ENCODE measurements around the gene EXOG.

Gene EXOG

DNA sequence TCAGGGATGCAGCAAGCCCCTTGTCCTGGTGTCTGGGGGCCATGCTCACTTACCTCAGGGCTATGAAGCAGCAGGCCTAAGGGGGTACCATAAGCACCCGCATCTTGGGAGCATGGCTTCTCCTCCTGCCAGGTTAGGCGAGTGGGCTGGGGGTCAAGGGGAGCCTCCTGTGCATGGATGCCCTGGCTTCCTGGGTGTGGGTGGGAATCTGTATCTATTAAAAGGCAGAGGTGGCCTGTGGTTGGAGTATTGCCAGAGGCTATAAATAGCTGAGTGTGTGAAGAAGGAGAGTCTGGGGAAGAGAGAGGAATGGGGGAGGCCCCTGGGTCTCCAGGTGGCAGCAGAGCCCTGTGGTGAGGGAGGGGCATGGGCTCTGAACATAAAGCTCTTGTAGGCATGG, 22.9 kb upstream of the EXOG start:
- no peak for DNase-seq (ENCODE audit: low spot score)

DNA sequence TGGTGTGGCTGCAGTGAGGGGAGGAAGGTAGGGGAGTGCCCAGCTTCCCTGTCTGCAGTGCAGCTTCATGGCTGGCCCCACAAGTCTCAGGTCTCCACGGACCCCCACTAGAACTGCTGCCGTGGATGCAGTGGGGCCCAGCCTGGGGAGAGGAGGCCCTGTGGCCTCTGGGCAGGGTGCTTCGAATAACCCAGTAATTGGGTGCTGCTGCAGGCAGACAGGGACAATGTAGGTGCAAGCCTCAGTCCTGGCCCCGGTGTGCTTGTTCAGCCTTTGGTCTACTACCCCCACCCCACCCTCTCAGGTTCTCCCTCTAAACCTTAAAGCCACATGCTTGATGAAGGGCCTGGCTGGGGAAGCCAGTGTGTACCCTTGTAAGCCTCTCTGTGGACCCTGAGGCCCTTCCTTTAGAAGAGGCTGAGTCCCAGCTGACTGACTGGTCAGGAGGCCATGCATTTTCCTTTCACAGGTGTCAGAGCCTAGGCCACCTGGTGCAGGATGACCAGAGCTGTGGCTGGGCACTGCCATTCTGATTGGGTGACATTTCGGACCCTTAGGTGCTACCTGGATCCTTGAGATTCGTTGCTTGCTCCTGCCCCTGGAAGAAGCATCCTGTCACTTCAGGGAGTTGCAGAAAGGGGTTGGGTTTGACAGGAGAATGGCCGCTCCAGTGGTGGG, 21.1 kb upstream of the EXOG start:
- no peak for DNase-seq (ENCODE audit: low spot score)

- no peak for DNase-seq (ENCODE audit: low spot score)
Measured at GRCh38 chr3:38475716-38476115, 20.4 kb upstream of the EXOG start.

DNA sequence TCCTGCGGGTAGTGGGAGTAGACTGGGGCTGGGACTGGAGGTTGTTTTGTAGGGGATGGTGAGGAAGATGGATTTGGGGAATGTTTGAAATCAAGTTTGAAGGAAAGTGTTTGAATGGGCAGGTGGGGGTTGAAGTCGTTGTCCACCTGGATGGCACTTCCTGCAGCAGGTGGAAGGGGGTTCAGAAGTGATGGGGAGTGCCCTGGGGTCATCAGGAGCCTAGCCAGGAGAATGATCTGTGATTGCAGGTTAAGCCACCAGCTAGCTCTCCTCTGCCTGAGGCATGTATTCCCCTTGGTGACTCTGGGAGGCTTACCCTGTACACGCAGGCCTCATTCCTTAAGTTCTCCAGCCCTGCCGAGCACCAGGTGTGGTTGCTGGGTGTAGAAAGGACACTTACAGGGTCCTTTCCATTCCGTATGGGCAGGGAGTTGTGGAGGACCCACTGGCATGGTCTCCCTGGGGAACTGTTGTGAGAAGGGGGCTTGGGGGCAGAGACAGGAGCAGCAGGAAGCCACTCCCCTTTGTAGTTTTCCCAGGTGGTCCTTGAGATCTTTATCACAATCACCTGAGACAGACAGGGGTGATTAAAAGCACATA, 19.9 kb upstream of the EXOG start:
- DNase-seq (ENCODE audit: low spot score) = no peak

DNA sequence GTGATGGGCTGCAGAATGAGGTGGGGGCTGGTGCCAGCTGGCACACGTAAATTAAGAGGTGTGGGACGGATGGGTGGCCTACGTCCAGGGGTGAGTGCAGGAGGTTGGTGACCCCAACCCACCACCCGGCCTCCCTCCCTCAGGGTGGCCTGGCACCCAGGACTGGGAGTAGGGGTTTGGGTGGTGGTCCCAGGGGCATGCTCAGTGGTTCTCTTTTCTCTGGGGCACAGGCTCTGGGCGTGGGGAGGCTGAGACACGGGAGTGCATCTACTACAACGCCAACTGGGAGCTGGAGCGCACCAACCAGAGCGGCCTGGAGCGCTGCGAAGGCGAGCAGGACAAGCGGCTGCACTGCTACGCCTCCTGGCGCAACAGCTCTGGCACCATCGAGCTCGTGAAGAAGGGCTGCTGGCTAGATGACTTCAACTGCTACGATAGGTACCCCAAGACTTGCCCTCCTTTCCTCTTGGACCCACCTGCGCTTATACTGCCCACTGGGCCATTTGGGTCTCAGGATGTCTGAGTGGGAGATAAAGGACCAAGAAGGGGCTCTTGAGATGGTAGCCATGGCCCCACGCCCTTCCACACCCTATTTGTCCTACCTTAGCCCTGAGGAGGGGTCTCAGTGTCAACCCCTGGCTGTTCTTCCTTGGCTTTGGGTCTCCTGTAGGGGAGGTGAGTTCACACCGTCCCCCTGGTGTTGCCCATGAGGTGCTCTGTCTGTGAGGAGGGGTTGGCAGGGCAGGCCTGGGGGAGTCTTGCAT, 18.9 kb upstream of the EXOG start:
- no peak for DNase-seq (ENCODE audit: low spot score)

GRCh38 chr3:38477839-38478450, 18.2 kb upstream of the EXOG start:
- no peak for DNase-seq (ENCODE audit: low spot score)

DNA sequence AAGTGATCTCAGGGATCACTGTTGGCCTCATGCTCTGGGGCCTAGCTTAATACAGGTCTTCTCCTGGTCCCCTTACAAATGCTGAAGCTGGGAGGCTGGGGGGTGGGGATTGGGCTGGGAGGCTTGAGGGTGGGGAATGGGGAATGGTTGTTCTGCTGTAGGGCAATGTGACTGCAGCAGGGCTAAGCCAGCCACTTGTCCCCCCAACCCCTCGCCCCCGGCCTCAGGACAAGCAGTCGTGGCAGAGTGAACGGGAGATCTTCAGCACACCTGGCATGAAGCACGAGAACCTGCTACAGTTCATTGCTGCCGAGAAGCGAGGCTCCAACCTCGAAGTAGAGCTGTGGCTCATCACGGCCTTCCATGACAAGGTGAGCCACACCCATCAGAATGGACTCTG, 17.2 kb upstream of the EXOG start:
- no peak for DNase-seq (ENCODE audit: low spot score)

- peak; percentile 75 for DNase-seq (ENCODE audit: low spot score)
Measured at GRCh38 chr3:38479431-38480092, 16.6 kb upstream of the EXOG start.

- no peak for DNase-seq (ENCODE audit: low spot score)
Measured at GRCh38 chr3:38480093-38480445, 16.1 kb upstream of the EXOG start.

GRCh38 chr3:38480930-38481329, 15.2 kb upstream of the EXOG start:
- DNase-seq (ENCODE audit: low spot score) = no peak

GRCh38 chr3:38482951-38483350, 13.2 kb upstream of the EXOG start:
- DNase-seq (ENCODE audit: low spot score) = no peak

DNA sequence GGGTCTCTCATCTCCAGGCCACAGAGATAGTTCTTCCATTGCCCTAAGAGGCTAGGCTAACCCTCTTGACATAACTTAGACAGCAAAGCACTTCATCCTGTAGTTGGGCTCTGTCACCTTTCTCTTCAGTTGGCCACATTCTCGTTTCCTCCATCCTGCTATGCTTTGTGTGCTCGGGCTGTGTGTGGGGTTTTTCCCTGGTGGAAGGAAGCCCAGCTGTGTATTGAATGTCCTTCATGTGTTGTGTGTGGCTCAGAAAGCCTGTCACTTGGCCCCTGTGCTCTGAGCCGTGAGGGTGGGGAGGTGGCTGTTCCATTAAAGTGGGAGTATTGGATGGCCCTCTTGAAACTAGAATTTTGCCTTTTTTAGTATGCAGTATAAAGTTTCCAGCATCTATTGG, 8.8 kb upstream of the EXOG start:
- DNase-seq (ENCODE audit: low spot score) = no peak

GRCh38 chr3:38488949-38489348, 7.2 kb upstream of the EXOG start:
- no peak for DNase-seq (ENCODE audit: low spot score)

- no peak for DNase-seq (ENCODE audit: low spot score)
Measured at GRCh38 chr3:38489766-38490165, 6.4 kb upstream of the EXOG start.

DNA sequence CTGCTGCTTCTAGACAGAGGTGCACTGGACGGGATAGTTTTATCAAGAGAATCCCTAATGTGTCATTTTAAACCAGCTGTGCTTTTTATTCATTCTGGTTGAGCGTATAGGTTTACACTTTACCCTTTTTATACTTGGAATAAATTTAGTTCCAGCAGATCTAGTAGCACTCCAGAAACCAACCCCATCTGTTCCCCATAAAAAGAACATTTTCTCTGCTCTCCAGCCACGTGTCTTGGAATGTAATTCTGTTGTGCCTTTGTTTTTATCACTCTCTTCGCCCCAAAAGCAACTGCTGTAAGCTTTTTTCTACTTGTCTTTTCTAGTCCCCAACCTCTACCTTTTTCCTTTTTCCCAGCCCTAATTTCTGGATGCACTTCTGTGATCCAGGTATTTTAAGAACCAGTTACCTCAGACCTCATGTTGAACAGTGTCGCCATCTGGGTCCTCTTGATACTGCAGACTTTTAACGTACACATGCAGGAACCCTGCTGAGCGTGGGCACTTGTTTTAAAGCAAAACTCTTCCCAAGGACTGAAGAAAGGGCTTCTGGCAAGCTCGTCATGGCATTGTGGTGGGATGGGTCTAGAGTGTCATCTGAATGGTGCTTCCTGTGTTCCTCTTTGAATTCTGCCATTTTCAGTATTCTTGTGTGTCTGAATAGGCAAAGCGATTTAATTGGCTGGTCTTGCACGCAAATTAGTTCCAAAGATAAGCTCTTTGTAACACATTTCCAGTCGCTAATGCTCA, 5.7 kb upstream of the EXOG start:
- peak; percentile 26 for DNase-seq (ENCODE audit: low spot score)

- no peak for DNase-seq (ENCODE audit: low spot score)
Measured at GRCh38 chr3:38491215-38491614, 4.9 kb upstream of the EXOG start.

- no peak for DNase-seq (ENCODE audit: low spot score)
Measured at GRCh38 chr3:38493031-38493430, 3.1 kb upstream of the EXOG start.

DNA sequence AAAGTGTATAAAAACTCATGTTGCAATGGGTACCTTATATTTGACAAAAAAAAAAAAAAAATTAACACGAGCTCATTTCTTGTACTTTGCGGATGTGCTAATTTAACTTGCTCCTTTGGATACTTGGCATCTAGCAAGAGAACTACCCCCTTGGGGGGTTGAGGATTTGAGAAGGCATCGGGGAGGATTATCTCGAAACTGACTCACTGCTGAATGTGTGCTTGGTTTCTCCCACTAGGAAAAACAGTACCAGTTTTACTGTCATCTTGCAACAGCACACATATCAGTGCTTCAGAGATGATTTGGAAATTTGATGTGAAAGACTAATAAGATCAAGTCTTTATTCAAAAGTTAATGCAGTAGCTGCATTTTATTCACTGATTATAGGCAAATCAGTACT, 891 bp downstream of the EXOG start:
- no peak for DNase-seq (ENCODE audit: low spot score)

- DNase-seq (ENCODE audit: low spot score) = no peak
Measured at GRCh38 chr3:38500688-38501417, 4.7 kb downstream of the EXOG start.

- no peak for DNase-seq (ENCODE audit: low spot score)
Measured at GRCh38 chr3:38507120-38507519, 11.0 kb downstream of the EXOG start.

DNA sequence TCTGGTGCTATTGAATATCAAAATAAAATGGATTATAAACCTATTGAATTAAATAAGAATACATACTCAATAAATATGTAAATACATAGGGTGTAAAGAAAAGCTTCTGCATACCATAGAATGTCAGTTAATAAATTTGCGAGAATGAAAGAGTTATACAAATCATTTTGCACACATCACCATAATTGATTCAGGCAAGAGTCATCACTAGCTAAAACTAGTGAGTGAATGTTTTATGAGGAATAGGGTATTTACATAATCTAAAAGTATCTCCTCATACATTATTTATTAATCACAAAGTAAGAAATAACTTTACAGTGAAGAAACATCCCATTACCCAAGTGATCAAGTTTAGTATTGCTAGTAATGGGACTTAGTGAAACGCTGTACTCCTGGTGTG, 13.6 kb downstream of the EXOG start:
- no peak for DNase-seq (ENCODE audit: low spot score)
